Pulmonary artery endothelial cell (primary cell): Measurements from ENCODE around the gene CPA1. TPM values are rescaled to one million over a fixed set of nuclear protein-coding genes. Genes with fewer than 3 reads are reported as not detected.
"Not testable (repeated sequence)": the region's sequence is repeated elsewhere in the genome, so short reads cannot be mapped to it uniquely, and the experiment has no call there.

ENCODE experiments used
- DNase-seq: peaks from one replicate; pipeline ENCODE4 v3.0.0-alpha.2; 2011; ENCODE audit warnings: low read depth, low spot score
- total RNA-seq: library from RNA; depleted of rRNA; stranded (reverse); fragments of >200 nt; gene quantifications from 2 replicates; pipeline ENCODE4 v1.2.3, GENCODE V29; 2014

CPA1 gene
- total RNA-seq, 1 donor from 2014 or later: not detected

DNA sequence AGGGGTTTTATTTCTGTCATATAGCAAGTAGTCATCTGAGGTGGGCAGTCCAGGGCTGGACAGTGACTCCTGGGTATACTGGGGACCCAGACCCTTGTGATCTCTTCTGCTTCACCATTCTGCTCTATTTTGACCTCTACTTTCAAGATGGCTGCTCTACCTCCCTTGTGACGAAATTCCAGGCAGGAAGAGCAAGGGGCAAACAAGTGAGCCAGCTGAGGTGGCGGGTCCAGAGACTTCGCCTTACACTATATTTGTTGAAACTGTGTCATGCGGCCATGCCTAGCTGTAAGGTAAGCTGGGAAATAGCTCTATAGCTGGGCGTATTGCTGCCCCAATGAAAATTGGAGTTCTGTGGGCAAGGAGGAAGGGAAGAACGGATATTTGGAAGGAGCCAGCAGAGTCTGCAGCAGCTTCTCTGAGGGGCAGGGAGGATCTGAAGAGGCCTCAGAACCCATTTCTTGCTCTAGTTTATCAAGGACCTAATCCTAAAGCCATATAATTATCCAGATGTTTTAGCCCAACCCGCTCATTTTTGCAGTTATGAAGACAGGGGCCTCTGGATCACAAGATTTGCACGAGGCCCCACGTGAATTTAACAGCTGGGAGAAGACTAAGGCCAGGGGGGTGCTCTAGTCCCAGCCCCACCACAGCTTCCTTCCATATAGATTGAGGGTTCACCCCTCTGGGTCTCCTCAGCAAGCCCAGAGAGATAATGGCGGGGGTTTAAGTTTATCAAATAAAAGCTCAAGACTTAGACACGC, 7.7 kb upstream of the CPA1 start:
- no peak for DNase-seq

DNA sequence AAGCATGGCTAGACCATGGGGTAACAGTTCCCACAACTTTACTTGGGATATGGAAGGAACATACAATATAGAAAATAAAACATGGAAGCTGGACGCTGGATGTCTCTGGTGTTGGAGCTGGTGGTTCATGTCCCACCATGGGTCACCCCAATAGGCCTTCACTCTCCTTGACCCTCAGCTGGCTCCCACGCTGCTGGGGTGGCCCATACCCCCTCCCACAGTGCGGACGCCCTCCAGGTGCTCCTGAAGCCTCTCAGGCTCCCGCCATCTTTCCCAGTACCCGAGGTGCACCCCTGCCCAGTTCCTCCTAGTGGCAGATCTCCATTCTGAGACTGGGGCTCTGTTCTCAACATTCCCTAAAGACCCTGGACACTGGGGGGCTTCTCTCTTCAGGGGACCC, 5.8 kb upstream of the CPA1 start:
- no peak for DNase-seq

DNA sequence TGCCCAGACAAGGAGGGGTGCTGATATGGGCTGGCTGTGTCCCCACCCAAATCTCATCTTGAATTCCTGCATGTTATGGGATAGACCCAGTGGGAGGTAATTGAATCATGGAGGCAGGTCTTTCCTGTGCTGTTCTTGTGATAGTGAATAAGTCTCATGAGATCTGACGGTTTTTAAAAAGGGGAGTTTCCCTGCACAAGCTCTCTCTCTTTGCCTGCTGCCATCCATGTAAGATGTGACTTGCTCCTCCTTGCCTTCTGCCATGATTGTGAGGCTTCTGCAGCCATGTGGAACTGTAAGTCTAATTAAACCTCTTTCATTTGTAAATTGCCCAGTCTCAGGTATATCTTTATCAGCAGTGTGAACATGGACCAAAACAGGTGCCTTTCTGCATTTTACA, 3.8 kb upstream of the CPA1 start:
- not testable (repeated sequence) for DNase-seq

DNA sequence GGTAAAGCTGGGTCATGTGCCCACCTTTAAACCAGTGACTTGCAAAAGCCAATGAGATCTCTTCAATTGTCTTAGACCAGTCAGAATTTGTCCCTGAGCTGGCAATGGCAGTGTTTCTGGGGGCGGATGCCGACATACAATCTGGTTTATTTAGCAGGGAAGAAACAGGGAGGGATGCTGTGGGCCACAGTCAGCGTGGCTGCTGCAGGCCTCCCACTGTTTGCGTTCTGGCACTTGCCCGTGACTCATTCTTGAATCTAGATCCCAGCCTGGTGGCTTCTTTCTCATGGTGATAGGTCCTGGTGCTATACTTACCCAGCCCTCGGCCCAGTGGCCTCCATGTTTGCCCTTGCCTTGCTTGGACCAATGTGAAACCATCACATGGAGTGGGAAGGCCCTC, 3.1 kb upstream of the CPA1 start:
- DNase-seq: no peak

DNA sequence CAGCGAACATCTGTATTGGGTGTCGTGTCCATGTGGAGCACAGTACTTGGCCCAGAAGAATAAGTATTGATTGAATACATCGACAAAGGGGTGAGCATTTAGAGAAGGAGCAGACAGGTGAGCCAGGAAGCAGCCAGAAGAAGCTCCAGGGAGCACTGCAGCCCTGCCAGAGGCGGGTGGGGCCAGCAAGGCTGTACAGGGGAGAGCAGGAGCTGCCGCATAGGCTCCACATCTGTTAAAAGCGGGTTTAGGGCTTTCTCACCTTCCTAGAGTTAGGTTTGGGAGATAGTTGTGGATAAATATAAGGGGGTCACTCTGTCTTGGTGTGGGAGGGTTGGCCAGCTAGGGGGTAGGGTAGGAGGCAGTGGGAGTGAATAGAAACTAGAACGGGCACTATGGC, 1.3 kb upstream of the CPA1 start:
- no peak for DNase-seq

DNA sequence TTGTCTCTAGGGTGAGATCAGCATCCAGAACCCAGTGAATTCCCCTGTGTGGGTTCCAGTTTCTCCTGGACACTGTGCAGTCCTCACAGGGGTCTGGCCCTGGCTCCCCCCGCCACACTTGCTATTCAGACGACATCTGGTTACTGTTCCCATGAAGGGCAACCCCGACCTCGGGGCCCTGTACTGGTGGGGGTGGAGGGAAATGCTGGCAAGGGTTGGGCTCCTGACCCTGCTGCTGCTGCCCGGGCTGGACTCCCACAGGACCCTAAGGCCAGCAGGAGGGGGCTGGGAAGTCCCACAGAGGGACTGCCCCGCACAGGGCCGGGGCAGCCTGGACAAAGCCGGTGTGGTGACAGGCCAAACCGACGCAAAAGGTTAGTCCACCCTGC, 768 bp upstream of the CPA1 start:
- no peak for DNase-seq

DNA sequence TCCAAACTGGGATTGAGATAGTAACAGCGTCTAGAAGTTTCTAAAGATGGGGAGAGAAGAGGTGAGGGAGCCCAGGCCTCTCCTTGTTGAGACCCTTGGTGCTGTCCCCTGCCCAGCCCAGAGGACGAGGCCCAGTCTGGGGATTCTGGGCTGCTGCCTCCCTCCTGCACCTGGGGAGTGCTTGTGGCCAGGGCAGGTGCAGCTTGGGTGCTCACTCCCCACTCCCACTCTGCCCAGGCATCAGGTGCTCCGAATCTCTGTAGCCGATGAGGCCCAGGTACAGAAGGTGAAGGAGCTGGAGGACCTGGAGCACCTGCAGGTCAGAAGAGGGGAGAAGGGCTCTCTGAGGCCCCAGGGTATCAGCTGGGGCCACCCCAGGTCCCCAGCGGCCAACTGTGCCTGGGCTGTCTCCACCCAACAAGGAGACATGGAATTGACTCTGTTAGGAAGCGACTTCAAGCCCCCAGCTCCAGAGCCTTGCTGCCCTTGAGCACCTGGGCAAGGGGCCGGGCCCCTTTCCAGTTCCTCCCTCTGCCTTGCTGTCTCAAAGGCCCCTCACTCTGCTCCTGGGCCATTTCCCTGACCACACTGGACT, 664 bp downstream of the CPA1 start:
- DNase-seq: no peak

DNA sequence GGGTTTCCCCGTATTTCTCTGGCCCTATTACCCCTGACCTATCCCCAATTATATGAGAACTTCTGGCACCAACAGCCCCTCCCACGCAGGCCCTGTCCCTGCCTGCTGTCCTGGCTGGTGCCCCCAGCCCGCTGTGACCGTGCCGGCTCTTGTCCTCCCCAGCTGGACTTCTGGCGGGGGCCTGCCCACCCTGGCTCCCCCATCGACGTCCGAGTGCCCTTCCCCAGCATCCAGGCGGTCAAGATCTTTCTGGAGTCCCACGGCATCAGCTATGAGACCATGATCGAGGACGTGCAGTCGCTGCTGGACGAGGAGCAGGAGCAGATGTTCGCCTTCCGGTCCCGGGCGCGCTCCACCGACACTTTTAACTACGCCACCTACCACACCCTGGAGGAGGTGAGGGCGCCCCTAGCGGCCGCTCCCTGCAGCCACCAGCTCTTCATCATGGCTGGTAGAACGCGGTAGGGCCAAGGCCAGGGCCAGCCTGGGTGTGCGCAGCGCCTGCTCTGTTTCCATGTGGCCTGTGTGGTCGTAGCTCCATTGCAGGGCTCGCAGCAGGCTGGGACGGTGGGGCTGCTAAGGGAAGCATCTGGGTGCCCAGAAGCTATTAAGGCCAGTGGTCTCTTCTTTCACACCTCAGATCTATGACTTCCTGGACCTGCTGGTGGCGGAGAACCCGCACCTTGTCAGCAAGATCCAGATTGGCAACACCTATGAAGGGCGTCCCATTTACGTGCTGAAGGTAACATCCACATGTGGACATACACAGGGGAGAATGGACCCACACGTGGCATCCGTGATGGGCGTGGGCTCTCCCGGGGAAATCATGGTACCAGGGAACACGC, 1.4 kb downstream of the CPA1 start:
- DNase-seq: no peak

DNA sequence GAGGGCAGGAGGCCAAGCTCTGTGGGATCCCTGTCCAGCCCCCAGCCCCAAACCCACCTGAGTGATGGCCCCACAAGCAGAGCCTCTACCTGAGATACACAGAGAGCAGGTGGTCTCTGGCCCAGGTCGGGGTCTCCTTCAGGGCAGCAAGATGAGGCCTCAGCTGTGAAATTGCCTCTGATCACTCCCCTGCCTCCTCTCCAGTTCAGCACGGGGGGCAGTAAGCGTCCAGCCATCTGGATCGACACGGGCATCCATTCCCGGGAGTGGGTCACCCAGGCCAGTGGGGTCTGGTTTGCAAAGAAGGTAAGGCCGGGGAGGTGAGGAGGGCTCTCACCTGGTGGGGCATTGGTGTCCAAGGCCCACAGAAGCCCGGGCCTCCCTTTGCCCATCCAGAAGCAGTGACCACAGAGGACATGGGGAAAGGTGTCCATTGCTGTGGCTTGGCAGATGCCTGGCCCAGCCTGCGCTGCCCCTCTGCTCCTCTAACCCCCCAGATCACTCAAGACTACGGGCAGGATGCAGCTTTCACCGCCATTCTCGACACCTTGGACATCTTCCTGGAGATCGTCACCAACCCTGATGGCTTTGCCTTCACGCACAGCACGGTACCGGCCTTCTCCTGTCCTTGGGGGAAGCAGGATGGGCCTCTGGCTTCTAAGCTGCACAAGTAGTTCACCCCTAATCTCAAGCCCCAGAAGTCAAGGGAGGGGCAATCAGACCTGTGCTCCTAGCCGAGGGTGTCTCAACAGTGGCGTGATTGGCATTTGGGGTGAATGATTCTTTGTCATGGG, 3.1 kb downstream of the CPA1 start:
- DNase-seq: no peak

DNA sequence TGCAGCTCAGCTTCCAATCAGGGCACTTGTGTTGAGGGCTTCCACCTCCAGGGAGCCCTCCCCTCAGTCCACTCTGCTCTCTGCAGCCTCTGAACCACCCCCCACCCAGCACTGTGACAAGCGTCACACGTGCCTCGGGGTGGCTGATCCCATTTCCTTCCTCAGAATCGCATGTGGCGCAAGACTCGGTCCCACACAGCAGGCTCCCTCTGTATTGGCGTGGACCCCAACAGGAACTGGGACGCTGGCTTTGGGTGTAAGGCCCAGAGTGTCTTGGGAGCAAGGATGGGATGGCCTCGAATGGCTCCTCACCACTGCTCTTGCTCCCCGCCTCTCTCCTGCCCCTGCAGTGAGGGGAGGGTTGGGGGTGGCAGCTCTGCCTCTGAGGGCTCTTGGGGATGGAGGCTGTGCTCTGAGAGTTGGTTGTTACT, 4.1 kb downstream of the CPA1 start:
- DNase-seq: no peak

DNA sequence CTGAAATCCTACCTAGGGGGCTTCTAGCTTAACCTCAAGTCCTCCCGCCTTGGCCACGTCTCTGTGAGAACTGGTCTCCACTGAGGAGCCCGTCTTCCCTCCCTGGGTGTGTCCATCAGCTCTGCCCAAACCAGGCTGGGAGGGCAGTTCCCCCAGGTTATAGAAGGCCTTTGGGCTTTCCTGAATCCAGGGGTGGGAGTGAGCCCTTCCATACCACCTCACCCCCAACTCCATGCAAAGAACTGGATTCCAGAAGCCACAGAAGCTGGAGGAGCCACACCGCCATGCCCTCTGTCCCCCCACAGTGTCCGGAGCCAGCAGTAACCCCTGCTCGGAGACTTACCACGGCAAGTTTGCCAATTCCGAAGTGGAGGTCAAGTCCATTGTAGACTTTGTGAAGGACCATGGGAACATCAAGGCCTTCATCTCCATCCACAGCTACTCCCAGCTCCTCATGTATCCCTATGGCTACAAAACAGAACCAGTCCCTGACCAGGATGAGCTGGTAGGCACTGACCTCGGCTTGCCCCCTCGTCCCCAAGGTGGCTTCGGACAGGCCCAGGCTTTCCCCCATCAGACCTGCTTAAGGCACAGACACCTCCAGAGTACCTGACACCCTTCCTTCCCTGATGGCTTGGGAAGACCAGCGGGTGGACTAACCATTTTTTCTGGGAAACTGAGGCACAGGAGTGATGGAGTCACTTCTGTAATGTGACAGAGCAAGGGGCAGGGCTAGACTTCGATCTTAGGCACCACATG, 4.7 kb downstream of the CPA1 start:
- no peak for DNase-seq

DNA sequence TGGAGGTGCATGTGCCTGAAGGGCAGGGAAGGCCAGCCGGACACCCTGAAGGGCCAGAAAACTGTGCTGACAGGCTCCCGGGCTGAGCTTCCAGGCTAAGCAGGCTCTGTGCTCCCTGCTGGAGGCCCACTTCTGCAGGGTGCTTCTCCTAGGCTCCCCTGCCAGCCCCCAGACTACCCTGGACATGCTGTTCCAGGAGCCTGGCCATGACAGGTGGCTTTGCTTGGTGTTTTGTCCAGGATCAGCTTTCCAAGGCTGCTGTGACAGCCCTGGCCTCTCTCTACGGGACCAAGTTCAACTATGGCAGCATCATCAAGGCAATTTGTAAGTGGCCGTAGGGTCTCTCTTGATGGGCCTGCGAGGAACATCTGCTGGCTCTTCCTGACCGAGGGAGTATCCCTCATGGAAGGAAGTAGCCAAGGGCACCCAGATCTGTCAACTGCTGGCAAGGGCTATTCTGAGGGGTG, 5.3 kb downstream of the CPA1 start:
- DNase-seq: no peak

DNA sequence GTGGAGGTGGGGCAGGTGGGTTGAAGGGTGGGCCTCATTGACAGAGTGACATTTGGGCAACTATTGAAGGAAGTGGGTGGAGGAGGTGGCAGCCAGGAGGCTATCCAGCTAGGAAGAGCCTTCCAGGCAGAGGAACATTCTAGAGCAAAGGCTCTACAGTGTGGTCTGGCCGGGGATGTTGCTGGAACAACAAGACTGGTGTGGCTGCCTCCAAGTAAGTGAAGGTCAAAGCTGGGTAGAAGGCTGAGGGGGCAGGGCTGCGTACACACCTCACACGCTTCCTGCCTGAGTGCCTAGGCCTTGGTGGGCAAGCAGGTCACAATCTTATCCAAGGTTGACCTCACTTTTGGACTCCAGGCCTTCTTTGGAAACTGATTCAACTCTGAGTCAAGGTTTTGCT, 6.6 kb downstream of the CPA1 start:
- no peak for DNase-seq

DNA sequence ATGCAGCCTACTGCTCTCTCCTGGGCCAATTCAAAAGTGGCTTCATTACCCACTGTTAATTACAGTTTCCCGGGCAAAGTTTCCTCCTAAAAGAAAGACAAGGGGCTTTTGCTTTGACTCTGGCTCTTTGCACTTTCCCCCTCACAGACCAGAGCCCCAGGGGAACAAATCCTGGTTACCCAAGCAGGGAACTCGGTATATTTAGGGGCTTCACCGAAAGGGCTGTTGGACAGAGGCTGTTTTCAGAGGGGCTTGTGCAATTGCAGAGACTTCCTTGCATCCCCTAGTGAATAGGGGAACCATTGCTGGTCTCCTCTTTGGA, 7.0 kb downstream of the CPA1 start:
- DNase-seq: no peak

DNA sequence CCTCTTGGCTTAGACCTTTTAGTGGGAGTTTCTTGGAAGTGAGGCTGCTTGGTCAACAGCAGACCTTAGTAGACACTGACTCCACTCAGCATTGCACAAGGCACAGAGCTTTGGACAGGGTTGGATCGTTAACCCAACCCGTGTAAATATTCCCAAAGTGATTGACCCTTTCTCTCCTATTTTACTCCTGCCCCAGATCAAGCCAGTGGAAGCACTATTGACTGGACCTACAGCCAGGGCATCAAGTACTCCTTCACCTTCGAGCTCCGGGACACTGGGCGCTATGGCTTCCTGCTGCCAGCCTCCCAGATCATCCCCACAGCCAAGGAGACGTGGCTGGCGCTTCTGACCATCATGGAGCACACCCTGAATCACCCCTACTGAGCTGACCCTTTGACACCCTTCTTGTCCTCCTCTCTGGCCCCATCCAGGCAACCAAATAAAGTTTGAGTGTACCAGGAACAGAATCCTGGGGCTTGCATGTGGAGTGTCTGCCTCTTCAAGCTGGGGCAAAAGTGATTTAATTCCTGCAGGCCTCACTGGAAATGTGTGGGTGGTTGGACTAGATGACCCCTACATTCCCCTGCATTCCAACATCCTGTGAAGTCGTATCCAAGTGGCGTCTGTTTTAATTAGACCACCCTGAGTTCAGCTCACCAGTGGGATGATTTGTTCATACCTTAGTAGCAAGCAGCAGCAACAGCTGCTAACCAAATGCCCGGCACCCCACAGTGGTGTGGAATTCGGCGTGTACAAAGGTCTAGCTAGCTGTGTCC, 7.5 kb downstream of the CPA1 start:
- no peak for DNase-seq

DNA sequence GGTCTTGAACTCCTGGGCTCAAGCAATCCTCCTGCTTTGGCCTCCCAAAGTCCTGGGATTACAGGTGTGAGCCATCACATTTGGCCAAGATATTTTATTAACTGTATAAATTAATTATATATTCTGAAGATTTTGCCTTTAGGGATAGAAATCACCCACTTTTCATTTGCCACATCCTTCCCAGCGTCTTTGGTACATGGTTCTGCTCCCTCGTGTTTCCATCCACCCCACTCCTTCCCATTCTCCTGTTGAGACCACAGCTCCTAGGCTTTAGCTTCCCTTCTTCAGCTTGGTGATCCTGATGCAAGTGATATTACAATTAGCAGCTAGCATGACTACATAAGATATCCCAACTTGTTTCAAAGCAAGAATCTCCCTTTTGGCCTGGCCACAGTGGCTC, 8.4 kb downstream of the CPA1 start:
- DNase-seq: no peak

DNA sequence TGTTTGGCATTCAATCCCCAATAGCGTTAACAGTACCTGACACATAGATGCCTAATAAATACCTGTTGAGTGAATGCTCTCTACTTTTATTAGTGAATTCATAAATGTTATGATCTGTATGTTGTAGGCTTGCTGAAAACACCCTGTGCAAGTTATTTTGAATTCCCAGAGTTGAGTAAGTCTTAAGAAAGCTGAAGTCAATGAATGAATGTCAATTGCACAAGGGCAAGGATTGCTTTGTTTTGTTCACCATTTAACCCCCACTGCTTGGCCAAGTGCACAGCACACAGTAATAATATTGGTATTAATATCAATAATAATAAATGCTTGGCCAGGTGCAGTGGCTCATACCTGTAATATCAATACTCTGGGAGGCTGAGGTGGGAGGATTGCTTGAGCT, 10.2 kb downstream of the CPA1 start:
- no peak for DNase-seq

DNA sequence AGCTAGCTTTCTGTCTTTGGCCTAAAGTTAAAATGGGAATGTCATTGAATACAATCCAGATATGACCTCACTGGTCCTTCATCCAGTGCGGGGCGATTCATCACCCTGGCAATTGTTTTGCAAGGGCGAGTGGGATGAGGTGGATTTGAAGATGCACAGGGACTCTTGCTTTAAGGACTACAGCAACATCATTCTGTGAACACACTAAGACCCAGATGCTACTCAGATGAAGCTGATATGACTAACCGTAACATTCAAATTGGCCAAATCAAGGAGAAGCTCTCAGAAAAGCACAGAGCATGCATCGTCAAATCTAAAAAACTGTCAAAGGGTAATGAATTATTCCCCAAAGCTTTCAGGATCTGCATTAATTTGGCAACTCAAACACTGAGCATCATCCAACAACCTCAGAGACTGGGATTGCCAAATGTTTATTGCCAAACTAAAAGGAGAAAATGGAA, 12.8 kb downstream of the CPA1 start:
- no peak for DNase-seq

DNA sequence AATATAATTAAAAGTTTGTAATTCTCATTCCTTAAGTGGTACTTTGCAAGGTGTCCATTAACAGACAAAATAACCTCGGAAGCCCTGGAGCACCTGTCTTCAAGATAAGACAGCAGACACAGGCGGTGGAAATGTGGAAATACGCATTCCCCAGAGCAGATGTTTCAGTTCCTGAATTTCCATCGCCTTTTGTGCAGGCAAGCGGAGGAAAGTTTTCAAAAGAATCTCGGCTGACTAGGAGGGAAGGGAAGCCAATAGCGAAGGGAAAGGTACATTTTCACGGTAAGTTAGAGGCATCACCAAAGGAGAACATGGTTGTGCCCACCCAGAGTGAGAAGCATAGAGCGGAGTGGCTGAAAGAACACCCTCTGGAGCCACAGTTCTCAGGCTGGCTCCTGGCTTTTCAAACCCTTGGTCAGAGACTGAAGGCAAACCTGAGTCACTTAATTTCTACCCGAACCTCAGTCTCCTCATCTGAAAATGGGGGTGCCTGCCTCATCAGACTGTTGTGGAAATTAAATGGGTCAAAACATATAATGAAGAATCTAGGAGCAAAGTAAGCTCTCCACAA, 13.6 kb downstream of the CPA1 start:
- DNase-seq: no peak
